Activated CD8-positive, alpha-beta memory T cell treated with anti-CD3 and anti-CD28 coated beads for 1 hour (primary cell): ENCODE data around the gene SIGLEC7.

Experiments
- DNase-seq, 2 donors: peaks; one replicate each; pipeline ENCODE4 v3.0.0-alpha.2; 2020; ENCODE audit warnings: low read depth in 1 of 2; ENCODE audit errors: extremely low read depth in 1 of 2

SIGLEC7 gene

GRCh38 chr19:51142119-51142518, at the start of gene SIGLEC7:
Gene SIGLEC7 (plus strand): TSS chr19:51142301. CDS start chr19:51142370, 69 bp downstream.
- no peak for DNase-seq

GRCh38 chr19:51093101-51093500, 49.0 kb upstream of the SIGLEC7 start:
- DNase-seq, result no peak

DNA sequence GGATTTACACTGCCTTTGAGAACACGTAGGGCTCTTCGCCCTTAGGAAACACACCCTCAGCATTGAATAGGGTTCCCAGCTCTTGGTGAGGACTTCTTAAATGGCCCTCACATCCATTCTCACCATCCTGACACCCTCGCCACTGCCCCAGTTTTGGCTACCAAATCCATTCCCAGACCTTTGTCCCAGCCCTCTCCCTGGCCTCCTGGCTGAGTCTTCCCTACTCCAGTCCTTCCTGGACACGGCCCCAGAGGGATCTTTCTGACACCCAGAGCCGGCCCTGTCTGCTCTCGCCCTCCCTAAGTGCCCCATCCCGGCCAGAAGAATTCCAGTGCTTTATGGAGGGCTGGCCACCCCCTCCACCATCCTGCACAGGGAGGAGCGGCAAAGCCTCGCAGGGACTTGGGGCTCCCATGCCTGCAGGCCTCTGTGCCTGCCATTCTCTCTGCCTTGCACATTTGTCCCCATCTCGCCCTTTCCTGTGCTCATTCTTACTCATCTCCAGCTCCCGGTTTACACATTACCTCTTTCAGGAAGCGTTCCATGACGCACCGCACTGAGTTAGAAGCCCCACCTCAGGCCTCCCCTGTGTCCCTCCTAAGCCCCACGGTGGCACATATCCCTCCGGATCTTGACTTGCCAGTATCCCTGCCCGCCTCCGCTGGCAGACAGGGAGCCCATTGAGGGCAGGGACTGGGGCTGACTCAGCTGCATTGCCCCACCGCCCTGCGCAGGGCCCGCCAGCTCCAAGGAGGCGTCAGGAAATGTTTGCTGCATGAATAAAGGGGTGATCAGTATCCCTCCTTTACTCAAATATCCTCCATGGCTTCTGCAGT, 48.4 kb upstream of the SIGLEC7 start:
- no peak for DNase-seq

- DNase-seq, result no peak
Measured at GRCh38 chr19:51094696-51095279, 47.3 kb upstream of the SIGLEC7 start.

DNA sequence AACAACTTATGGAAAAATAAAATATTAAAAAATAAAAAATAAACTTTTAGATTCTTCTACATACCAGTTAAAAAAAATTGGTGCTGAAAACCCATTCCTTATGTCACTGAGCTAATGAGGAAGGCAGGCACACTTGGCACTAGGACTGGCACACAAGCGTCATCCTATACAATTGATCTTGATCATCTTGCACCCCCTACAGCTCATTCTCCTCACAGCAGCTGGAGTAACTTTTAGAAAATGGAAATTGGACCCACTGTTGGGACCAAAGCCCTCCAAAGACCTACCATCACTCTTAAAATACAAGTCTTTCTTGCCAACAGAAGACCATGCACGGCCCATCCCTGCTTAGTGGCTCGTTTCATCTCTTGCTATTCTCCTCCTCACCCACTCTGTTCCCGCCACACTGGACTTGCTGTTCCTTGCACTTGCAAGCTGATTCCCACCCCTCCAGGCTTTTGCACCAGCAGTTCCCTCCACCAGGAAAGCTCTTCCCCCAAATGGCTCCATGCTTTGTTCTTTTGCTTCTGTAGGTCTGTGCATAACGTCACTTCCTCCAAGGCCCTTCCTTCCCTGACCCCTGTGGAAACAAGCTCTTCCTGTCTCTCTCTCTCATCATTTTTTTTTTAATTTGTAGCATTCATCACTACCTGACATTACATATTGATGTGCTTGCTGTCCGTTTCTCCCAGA, 45.5 kb upstream of the SIGLEC7 start:
- DNase-seq, result no peak

- DNase-seq, result peak; percentile 48 to 64
Measured at GRCh38 chr19:51097166-51097738, 44.8 kb upstream of the SIGLEC7 start.

GRCh38 chr19:51097796-51098195, 44.3 kb upstream of the SIGLEC7 start:
- DNase-seq, result no peak

DNA sequence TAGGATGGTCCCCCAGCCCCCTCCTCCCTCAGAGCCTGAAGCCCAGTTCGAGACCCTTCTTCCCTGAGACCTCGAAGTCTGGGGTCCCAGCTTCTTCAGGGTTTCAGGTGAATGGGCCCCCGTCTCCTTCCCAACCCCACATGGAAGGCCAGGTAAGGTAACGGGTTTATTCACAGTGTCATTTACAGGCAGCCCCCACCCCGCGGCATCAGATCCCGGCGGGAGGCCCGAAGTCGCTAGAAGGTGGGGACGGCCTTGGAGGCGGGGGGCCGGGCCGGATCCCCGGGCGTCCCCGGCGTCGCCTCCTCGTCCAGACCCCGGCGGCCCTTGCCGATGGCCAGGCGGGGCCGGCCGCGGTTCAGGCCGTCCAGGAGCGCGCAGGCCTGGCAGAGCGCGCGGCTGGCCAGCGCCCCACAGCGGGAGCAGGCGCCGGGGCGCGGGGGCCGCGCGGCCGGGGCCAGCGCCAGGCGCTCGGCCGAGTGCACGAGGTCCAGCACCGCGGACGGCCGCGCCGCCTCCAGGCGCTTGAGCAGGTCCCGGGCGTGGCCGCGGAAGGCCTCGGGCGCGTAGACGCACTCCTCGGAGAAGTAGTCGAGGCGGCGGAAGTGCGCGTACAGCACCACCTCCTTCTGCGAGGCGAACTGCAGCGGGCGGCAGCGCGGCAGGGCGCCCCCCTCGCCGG, 43.6 kb upstream of the SIGLEC7 start:
- no peak for DNase-seq

DNA sequence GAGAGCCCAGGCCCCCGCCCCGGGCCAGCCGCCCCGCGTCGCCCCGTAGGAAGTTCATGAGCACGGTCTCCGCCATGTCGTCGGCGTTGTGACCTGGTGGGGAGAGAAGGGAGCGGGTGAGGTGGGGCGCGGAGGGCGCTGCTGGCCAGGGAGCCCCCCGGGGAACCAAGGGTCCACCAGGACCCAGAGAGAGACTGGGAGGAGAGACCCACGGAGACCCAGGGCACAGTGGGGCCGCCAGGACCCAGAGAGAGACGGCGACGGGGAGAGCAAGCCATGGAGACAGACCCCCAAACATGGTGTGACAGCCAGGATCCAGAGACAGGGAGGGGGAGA, 43.1 kb upstream of the SIGLEC7 start:
- DNase-seq, result no peak

DNA sequence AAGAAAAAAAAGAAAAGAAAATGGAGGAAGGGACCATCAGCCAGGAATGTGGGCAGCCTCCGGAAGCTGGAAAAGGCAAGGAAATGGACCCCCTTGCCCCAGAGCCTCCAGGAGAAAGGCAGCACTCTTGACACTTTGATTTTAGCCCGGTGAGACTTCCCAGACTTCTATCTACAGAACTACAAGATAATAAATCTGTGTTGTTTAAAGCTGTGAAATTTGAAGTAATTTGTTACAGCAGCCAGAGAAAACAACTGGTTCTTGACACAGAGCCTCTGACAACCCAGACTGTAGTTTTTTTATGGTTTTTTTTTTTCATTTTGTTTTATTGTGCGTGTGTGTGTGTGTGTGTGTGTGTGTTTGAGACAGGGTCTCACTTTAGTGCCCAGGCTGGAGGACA, 41.5 kb upstream of the SIGLEC7 start:
- DNase-seq, result no peak

DNA sequence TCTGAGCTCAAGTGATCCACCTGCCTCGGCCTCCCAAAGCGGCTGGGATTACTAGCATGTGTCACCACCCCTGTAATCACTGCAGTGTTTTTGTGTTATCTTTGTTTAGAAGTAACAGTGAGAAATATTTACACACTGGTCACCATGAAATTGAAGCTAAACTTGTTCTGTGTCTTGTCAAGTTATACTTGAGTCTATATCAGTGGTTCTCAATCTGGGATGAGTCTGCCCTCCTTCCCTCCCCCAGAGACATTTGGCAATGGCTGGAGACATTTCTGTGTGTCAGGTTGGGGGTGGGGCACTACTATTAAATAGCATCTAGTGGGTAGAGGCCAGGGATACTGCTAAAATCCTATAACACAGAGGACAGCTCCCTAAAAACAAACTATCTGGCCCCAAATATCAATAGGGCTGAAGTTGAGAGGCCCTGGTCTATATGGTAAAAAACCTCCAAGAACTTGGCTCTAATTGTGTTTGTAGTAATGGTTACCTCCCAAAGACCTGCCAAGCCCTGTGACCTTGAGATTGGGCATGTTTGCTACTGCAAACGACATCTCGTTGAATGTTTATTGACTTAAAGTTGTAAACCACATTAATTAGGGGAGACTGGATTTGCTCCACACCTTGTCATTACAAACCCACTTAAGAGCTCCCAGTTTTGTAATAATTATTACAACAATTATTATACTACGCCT, 40.8 kb upstream of the SIGLEC7 start:
- DNase-seq, result no peak

- no peak for DNase-seq
Measured at GRCh38 chr19:51102991-51103390, 39.1 kb upstream of the SIGLEC7 start.

DNA sequence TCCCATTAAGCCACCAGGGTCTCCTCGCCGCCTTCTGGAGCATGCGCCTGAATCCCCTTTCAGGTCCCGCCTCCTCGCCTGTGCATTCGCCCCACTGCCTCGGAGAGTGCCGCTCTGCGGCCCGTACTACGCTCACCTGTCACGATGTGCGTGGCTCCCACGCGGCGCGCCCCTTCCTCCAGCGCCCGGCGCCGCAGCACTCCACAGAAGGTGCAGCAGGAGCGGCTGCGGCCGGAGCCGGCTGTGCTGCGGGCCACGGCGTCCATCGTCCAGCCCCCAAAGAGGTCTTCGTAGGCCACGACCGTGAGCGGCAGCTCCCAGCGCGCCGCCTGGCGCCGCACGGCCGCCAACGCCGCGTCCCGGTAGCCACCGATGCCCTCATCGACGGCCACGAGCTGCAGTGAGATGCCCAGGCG, 38.2 kb upstream of the SIGLEC7 start:
- DNase-seq, result no peak

GRCh38 chr19:51107406-51108065, 34.6 kb upstream of the SIGLEC7 start:
- no peak for DNase-seq

GRCh38 chr19:51108066-51108804, 33.9 kb upstream of the SIGLEC7 start, which contains the start of gene CTU1:
Gene CTU1 (minus strand): TSS chr19:51108409. CDS start chr19:51104569, 3,840 bp downstream.
- DNase-seq, result peak; percentile 93 to 95

DNA sequence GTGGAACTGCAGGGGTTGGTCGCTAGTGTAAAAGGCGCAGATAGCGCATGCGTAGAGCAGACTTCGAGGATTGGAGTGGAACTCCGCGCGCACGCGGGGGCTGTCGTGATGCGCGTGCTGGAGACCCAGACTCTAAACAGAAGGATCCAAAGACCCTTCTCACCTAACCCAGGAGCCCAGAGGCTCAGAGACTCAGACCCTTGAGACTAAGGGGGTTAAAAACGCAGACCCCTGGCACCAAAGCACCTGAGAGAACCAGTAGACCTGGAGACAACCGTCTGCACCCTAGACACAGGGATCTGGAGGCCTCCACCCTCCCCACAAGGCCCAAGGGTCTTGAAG, 33.3 kb upstream of the SIGLEC7 start:
- DNase-seq, result no peak

GRCh38 chr19:51110666-51110971, 31.5 kb upstream of the SIGLEC7 start:
- DNase-seq, result no peak

GRCh38 chr19:51111606-51112005, 30.5 kb upstream of the SIGLEC7 start:
- no peak for DNase-seq

GRCh38 chr19:51114087-51114729, 27.9 kb upstream of the SIGLEC7 start:
- DNase-seq, result no peak
